Natural killer cell (primary cell): Measurements from ENCODE around the gene SCGB2A2. TPM values are rescaled to one million over a fixed set of nuclear protein-coding genes. Genes with fewer than 3 reads are reported as not detected.

Experiments
- ATAC-seq, 3 donors: fragments of 150-1000 bp in 2 of 3; fragments of 200-7000 bp in 1 of 3; cut with Tn5 transposase; 1 replicate in 1 of 3; 2 replicates in 2 of 3; pipeline ENCODE4 v1.10.0; 2021; ENCODE audit warnings: mild to moderate bottlenecking in 2 of 3, moderate library complexity in 2 of 3
- DNase-seq, 2 donors: peaks; one replicate each; pipeline versions ENCODE4 v3.0.0 to v3.0.0-alpha.2; 2013 to 2021; ENCODE audit warnings: mixed read lengths in 1 of 2
- H3K27ac ChIP-seq: one replicate; pipeline ENCODE4 v1.5.1; 2013; ENCODE audit warnings: mild to moderate bottlenecking, low read length
- H3K27me3 ChIP-seq: one replicate; pipeline ENCODE4 v1.6.1; 2013; ENCODE audit warnings: low read length; ENCODE audit not compliant: control insufficient read depth, insufficient read depth
- H3K36me3 ChIP-seq: one replicate; pipeline ENCODE4 v1.6.1; 2013; ENCODE audit warnings: low read length; ENCODE audit not compliant: control insufficient read depth, insufficient read depth
- H3K4me1 ChIP-seq: one replicate; pipeline ENCODE4 v1.6.1; 2013; ENCODE audit warnings: low read length; ENCODE audit not compliant: control insufficient read depth, insufficient read depth
- H3K4me3 ChIP-seq: one replicate; pipeline ENCODE4 v1.5.1; 2013; ENCODE audit warnings: low read length
- H3K9me3 ChIP-seq: one replicate; pipeline ENCODE4 v1.6.1; 2013; ENCODE audit warnings: low read length; ENCODE audit not compliant: control insufficient read depth, insufficient read depth
- H3K27ac Mint-ChIP-seq, 2 donors: one replicate each; pipeline ENCODE4 v1.8.0; 2022; ENCODE audit warnings: mild to moderate bottlenecking in 2 of 2, mixed read lengths in 2 of 2, moderate library complexity in 1 of 2
- H3K27me3 Mint-ChIP-seq, 2 donors: one replicate each; pipeline ENCODE4 v1.8.0; 2022; ENCODE audit warnings: low read depth in 2 of 2, mixed read lengths in 2 of 2
- H3K36me3 Mint-ChIP-seq: one replicate; pipeline ENCODE4 v1.8.0; 2022; ENCODE audit warnings: mixed read lengths
- H3K4me1 Mint-ChIP-seq, 2 donors: one replicate each; pipeline ENCODE4 v1.8.0; 2022; ENCODE audit warnings: mixed read lengths in 2 of 2
- H3K4me3 Mint-ChIP-seq: one replicate; pipeline ENCODE4 v1.8.0; 2022; ENCODE audit warnings: mild to moderate bottlenecking, moderate library complexity, mixed read lengths
- H3K9me3 Mint-ChIP-seq, 2 donors: one replicate each; pipeline ENCODE4 v1.8.0; 2022; ENCODE audit warnings: mixed read lengths in 2 of 2
- WGBS: methylation state at CpG from one replicate; pipeline ENCODE4 v1.1.7; 2013; ENCODE audit warnings: missing lambda C conversion rate; ENCODE audit not compliant: insufficient coverage; 5-methylcytosine and 5-hydroxymethylcytosine counted together
- intact Hi-C: fragments of 100-400 bp; cut with micrococcal nuclease; formaldehyde crosslinking; loops from one replicate; pipeline ENCODE4 v1.14.2; 2022
- total RNA-seq, 4 donors: library from RNA; stranded (reverse); fragments of 120-200 nt in 1 of 4; gene quantifications; one replicate each; pipeline versions ENCODE4 v1.2.3 to v1.2.4, GENCODE V29; 2013 to 2022
- TF ChIP-seq, protein P1 (sequence below): fragments of 200-600 bp; IDR thresholded peaks from one replicate; pipeline ENCODE4 v1.8.0; 2022; ENCODE audit warnings: antibody characterized with exemption

SCGB2A2 gene
- total RNA-seq: not detected
- not detected for total RNA-seq (2013)

DNA sequence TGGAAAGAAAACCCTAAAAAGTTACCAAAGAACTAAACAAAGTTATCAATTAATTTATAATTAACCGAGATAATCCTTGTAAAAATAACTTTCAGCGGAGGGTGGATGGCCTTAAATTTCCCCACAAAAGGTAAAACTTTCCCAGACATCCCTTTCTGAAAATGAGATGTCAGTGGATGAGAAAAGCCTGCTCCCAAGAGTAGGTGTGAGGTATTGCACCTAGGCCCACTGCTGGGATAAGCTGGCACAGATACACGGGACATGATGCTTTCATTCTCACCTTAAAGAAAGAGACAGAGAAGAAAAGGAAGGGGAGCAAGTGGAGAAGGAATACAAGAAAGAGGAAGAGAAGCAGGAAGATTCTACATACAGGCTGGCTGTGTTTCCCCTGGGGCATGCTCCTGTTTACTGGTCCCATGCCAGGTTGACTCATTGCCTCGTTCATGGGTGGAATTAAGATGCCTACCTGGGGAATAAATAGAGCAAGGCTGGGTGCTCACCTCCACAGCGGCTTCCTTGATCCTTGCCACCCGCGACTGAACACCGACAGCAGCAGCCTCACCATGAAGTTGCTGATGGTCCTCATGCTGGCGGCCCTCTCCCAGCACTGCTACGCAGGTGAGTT, at the start of gene SCGB2A2:
TSS of gene SCGB2A2 (plus strand) at position 505 of the 625 bp plus-strand sequence. CDS start at position 564, 59 bp downstream.
- Mint-ChIP-seq H3K9me3 (no peaks in the 10 kb centered on the region), H3K4me3 (no peak within 1 kb of the TSS), H3K4me1 (no peaks in the 10 kb centered on the region), H3K36me3 (no peaks in the 10 kb centered on the region), H3K27ac (no peak within 1 kb of the TSS), H3K27me3 (peaks cover 7 to 12% of the 10 kb centered on the region in 2 donors)
- TF ChIP-seq, protein P1, sequence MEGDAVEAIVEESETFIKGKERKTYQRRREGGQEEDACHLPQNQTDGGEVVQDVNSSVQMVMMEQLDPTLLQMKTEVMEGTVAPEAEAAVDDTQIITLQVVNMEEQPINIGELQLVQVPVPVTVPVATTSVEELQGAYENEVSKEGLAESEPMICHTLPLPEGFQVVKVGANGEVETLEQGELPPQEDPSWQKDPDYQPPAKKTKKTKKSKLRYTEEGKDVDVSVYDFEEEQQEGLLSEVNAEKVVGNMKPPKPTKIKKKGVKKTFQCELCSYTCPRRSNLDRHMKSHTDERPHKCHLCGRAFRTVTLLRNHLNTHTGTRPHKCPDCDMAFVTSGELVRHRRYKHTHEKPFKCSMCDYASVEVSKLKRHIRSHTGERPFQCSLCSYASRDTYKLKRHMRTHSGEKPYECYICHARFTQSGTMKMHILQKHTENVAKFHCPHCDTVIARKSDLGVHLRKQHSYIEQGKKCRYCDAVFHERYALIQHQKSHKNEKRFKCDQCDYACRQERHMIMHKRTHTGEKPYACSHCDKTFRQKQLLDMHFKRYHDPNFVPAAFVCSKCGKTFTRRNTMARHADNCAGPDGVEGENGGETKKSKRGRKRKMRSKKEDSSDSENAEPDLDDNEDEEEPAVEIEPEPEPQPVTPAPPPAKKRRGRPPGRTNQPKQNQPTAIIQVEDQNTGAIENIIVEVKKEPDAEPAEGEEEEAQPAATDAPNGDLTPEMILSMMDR: no peak
- Histone ChIP-seq H3K27me3 (no peaks in the 10 kb centered on the region), H3K27ac (no peak within 1 kb of the TSS), H3K4me3 (no peak within 1 kb of the TSS), H3K4me1 (no peaks in the 10 kb centered on the region), H3K9me3 (no peaks in the 10 kb centered on the region), H3K36me3 (no peaks in the 10 kb centered on the region)
- DNase-seq (no peak), ATAC-seq (peak in 1 of 3 donors; percentile 24)
- WGBS: 75% methylated on average over 9 of the region's 10 CpGs
- intact Hi-C loops: no loop called here

- Mint-ChIP-seq H3K9me3 (peaks cover 12 to 19% of the 10 kb centered on the region in 2 donors), H3K27ac (no peak overlapping the region), H3K4me1 (no peaks in the 10 kb centered on the region), H3K4me3 (no peak overlapping the region), H3K27me3 (peaks cover 7 to 51% of the 10 kb centered on the region in 2 donors), H3K36me3 (peaks cover 25% of the 10 kb centered on the region)
- ATAC-seq (no peak), DNase-seq (no peak)
- no peak overlapping the region for H3K27ac ChIP-seq
- 90% methylated on average over 3 of the region's 3 CpGs for WGBS
- TF ChIP-seq, protein P1: no peak
- peaks cover 13% of the 10 kb centered on the region for H3K9me3 ChIP-seq
- H3K4me1 ChIP-seq: no peaks in the 10 kb centered on the region
- H3K4me3 ChIP-seq: no peak overlapping the region
- intact Hi-C loops: no loop called here
- H3K27me3 ChIP-seq: no peaks in the 10 kb centered on the region
- no peaks in the 10 kb centered on the region for H3K36me3 ChIP-seq
These were observed 48.5 kb upstream of the SCGB2A2 start for GRCh38 chr11:62221498-62221897.

- Mint-ChIP-seq H3K36me3 (peaks cover 25% of the 10 kb centered on the region), H3K27ac (no peak overlapping the region), H3K4me3 (no peak overlapping the region), H3K27me3 (peaks cover 7 to 37% of the 10 kb centered on the region in 2 donors), H3K4me1 (no peaks in the 10 kb centered on the region), H3K9me3 (peaks cover 12 to 19% of the 10 kb centered on the region in 2 donors)
- no peaks in the 10 kb centered on the region for H3K4me1 ChIP-seq
- H3K27me3 ChIP-seq: no peaks in the 10 kb centered on the region
- no peaks in the 10 kb centered on the region for H3K36me3 ChIP-seq
- TF ChIP-seq, protein P1: no peak
- no peak overlapping the region for H3K27ac ChIP-seq
- no peak overlapping the region for H3K4me3 ChIP-seq
- H3K9me3 ChIP-seq: peaks cover 13% of the 10 kb centered on the region
- intact Hi-C loops: no loop called here
- DNase-seq (no peak), ATAC-seq (no peak)
These were observed 46.9 kb upstream of the SCGB2A2 start for GRCh38 chr11:62223095-62223494.

GRCh38 chr11:62233730-62234129, 36.2 kb upstream of the SCGB2A2 start:
- no peaks in the 10 kb centered on the region for H3K36me3 Mint-ChIP-seq
- peaks cover 23 to 36% of the 10 kb centered on the region in 2 donors for H3K27me3 Mint-ChIP-seq
- peaks cover 3% of the 10 kb centered on the region for H3K27me3 ChIP-seq
- no peaks in the 10 kb centered on the region for H3K36me3 ChIP-seq
- H3K4me1 ChIP-seq: no peaks in the 10 kb centered on the region
- H3K27ac Mint-ChIP-seq: no peak overlapping the region
- TF ChIP-seq, protein P1: no peak
- H3K9me3 Mint-ChIP-seq: no peaks in the 10 kb centered on the region
- no peaks in the 10 kb centered on the region for H3K9me3 ChIP-seq
- H3K4me1 Mint-ChIP-seq: no peaks in the 10 kb centered on the region
- intact Hi-C loops: no loop called here
- ATAC-seq (no peak), DNase-seq (no peak)
- no peak overlapping the region for H3K4me3 ChIP-seq
- H3K27ac ChIP-seq: no peak overlapping the region
- no peak overlapping the region for H3K4me3 Mint-ChIP-seq
